Neuron (in vitro differentiated cells): ENCODE measurements around the gene ATP6V1B1.

Experiments used
- H2AFZ ChIP-seq: one replicate; pipeline ENCODE4 v1.6.1; 2013; ENCODE audit warnings: low read depth, mild to moderate bottlenecking, inconsistent platforms, low read length, moderate library complexity
- H3K27me3 ChIP-seq: one replicate; pipeline ENCODE4 v1.6.1; 2013; ENCODE audit warnings: low read length; ENCODE audit not compliant: insufficient read depth
- H3K36me3 ChIP-seq: one replicate; pipeline ENCODE4 v1.6.1; 2013; ENCODE audit warnings: low read length; ENCODE audit not compliant: insufficient read depth
- H3K4me1 ChIP-seq: one replicate; pipeline ENCODE4 v1.6.1; 2013; ENCODE audit warnings: low read length; ENCODE audit not compliant: insufficient read depth
- H3K4me3 ChIP-seq: 2 replicates; pipeline ENCODE4 v1.5.1; 2013; ENCODE audit warnings: mild to moderate bottlenecking, low read length, moderate library complexity
- H3K9me3 ChIP-seq: one replicate; pipeline ENCODE4 v1.6.1; 2013; ENCODE audit warnings: low read length

The ATP6V1B1 gene

DNA sequence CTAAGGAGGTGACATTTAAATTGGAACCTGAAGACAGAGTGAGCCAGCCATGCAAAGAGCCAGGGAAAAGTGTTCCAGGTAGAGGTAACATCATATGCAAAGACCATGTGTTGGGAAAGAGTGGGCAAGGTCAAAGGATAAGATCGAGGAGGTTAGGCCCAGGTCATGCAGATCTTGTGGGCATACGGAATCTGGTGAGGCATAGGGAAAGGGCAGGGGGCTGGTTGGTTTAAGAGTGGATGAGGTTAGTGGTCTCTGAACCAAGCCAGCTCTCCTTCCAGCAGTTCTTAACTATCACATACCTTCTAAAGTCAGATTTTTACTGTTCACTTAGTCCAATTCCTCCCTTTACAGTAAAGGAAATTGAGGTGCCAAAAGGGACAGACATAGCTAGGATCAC lies 45.7 kb downstream of the ATP6V1B1 start:
- Histone ChIP-seq H3K36me3 (peaks cover 9% of the 10 kb centered on the region), H3K27me3 (no peaks in the 10 kb centered on the region), H3K9me3 (no peaks in the 10 kb centered on the region)

DNA sequence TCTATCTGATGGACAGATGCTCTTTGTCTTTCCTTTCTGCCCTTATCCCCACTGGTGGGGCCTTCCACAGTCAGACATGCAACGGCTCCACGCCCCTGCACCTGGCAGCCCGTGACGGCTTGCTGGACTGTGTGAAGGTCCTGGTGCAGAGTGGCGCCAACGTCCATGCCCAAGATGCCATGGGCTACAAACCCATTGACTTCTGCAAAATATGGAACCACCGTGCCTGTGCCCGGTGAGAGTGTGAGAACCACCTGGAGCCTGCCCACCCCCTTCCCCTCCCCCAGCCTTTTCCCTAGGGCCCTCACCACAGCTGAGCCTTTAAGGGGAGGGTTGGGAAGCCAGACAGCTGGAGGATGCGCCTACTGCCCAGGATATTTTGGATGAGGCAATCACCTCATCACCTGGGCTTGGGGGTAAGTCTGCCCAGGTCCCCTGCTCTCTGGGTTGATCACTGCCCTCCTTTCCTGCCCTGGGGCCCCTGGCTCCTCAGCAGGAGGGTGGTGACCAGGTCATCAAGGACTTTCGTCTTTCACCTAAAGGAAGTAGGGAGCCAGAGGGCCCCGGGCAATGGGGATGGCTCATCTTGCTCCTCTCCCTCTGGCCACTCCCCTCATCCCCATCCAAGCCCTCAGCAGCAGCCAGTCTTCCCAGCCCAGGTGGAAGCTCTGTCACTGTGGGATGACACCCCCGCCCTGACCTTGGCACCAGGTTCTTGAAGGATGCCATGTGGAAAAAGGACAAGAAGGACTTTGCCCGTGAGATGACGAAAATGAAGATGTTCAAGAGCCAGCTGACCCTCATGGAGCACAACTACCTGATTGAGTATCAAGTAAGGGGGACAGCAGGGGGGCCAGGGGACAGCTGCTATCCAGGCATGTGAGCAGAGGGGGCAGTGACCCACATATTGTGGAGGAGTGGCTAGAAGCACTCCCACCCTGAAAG lies 46.4 kb downstream of the ATP6V1B1 start:
- no peaks in the 10 kb centered on the region for H3K27me3 ChIP-seq
- H3K36me3 ChIP-seq: peaks cover 14% of the 10 kb centered on the region
- H3K4me3 ChIP-seq: no peak overlapping the region
- no peak overlapping the region for H2AFZ ChIP-seq
- peaks cover 5% of the 10 kb centered on the region for H3K4me1 ChIP-seq
- no peaks in the 10 kb centered on the region for H3K9me3 ChIP-seq

More for the DNA sequence above, 45.7 kb downstream of the ATP6V1B1 start:
- no peak overlapping the region for H2AFZ ChIP-seq
- H3K4me1 ChIP-seq: peaks cover 8% of the 10 kb centered on the region
- no peak overlapping the region for H3K4me3 ChIP-seq

DNA sequence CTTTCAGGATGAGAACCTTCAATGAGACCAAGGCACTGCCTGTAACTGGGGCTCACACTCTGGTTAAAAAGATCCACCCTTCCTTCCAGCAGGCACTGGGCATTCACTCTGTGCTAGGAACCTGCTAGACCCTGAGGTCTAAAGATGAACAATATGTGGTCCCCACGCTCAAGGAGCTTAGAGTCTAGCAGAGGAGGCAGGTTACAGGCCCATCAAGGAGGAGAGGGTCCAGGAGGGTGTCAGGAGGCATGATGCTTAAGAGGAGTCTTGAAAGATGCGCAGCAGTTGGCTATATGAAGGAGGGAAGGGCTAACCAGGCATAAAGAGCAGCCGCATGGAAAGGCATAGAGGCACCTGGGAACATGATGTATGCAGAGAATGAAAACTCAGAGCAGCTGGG lies 47.3 kb downstream of the ATP6V1B1 start:
- H3K4me3 ChIP-seq: no peak overlapping the region
- peaks cover 22% of the 10 kb centered on the region for H3K36me3 ChIP-seq
- no peaks in the 10 kb centered on the region for H3K9me3 ChIP-seq
- no peak overlapping the region for H2AFZ ChIP-seq
- H3K27me3 ChIP-seq: no peaks in the 10 kb centered on the region
- peaks cover under 1% of the 10 kb centered on the region for H3K4me1 ChIP-seq

DNA sequence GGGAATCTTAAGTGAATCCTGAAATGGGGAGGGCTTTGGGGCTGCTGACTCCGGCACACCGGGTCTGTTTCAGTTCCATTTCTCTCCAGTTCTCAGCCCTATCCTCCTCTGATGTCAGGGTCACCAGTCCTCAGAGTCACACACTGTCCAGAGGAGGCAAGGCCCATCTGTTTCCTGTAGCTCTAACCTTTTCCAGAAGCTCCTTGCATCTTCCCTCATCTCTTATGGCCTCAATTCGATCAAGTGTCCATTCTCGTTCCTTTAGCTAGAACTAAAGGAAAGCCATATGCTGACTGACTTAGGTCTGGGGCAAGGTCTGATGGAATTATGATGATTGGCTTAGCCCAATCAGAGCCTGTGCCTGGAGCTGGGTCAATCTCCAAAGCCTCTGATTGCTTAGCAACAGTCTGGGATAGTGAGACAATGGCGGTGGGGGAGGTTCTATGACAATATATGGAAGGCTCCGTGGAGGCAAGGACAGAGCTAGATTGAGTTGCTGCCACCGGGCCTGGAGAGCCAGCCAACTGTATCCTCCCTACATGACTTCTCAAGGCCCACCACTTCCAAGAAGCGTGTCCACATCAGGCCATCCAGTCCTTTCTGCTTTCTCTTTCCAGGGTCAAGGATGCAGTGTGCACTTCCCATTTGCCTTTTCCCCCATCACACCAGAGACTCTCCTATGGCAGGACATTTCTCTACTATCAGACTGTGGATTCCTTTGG lies 48.0 kb downstream of the ATP6V1B1 start:
- Histone ChIP-seq H3K27me3 (no peaks in the 10 kb centered on the region), H3K9me3 (no peaks in the 10 kb centered on the region), H3K4me3 (no peak overlapping the region), H3K36me3 (peaks cover 29% of the 10 kb centered on the region), H2AFZ (no peak overlapping the region), H3K4me1 (no peaks in the 10 kb centered on the region)

DNA sequence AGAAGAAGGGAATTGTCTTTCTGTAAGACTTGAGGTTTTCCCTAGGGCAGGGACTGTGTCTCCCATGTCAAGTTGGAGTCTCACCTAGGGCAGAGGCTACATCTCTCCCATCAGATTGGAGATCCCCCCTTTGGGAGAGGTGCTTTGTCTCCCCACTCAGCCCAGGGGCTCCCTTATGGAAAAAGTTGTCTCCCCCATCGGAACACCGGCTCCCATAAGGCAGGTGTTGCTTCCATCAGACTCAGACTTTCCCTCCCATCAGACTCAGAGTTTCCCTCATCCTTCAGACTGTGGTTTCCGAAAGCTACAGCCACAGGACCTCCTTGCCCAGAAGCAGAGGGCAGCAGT lies 48.5 kb downstream of the ATP6V1B1 start:
- no peaks in the 10 kb centered on the region for H3K27me3 ChIP-seq

DNA sequence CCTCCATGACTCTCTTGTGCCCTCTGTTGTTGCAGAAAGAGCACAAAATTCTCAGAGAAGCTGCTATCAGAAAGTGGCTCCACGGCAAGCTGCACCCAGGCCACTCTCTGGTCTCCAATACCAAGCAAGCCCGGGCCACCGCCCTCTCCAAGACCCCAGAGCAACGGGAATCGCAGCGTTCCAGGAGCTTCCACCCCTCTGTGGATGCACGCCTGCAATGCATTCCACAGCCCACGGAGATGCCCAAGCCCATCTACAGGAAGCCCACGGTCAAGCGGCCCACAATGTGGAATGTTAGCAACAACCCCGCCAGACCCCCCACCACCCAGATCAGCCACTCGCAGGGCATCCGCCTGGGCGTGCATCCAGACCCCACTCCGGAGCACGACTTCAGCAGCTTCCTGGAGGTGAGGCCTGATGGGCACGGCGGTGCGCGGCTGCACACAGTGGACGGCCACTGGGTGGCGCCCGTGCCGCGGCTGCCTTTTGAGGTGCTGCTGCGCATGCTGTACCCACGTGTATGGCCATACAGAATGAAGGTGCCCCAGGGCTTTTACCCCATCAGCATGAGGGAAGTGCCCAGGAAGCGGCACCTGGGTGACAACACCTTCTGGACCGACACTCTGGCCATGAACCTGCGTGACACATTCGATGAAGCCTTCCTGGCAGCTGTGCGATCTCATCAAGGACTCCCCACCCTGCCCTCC lies 49.0 kb downstream of the ATP6V1B1 start:
- Histone ChIP-seq H3K4me3 (no peak overlapping the region), H3K27me3 (no peaks in the 10 kb centered on the region), H2AFZ (no peak overlapping the region), H3K4me1 (no peaks in the 10 kb centered on the region), H3K36me3 (peaks cover 40% of the 10 kb centered on the region), H3K9me3 (no peaks in the 10 kb centered on the region)

More for the DNA sequence above, 48.5 kb downstream of the ATP6V1B1 start:
- Histone ChIP-seq H3K4me1 (no peaks in the 10 kb centered on the region), H3K9me3 (no peaks in the 10 kb centered on the region), H2AFZ (no peak overlapping the region), H3K4me3 (no peak overlapping the region), H3K36me3 (peaks cover 35% of the 10 kb centered on the region)

DNA sequence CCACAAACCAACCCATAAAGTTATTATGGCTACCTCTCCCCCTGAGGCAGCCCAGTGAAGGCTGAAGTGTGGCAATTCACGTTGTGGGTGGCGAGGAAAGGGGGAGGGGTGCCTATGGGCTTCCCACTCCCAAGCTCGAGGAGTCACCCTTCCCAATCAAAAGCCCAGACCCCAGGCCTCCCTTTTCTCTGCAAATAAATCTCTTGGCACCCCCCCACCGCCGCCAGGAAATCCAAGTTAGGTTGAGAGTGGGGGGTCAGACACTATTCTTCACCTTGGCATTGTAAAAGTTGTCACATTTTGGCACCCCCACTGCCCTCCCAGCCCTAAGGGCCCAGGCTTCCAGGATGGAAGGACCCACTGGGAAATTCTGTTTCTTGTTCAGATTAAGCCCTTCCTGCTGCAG lies 49.6 kb downstream of the ATP6V1B1 start:
- Histone ChIP-seq H3K36me3 (peaks cover 44% of the 10 kb centered on the region), H3K27me3 (no peaks in the 10 kb centered on the region), H3K4me1 (no peaks in the 10 kb centered on the region), H2AFZ (no peak overlapping the region), H3K9me3 (no peaks in the 10 kb centered on the region), H3K4me3 (no peak overlapping the region)

DNA sequence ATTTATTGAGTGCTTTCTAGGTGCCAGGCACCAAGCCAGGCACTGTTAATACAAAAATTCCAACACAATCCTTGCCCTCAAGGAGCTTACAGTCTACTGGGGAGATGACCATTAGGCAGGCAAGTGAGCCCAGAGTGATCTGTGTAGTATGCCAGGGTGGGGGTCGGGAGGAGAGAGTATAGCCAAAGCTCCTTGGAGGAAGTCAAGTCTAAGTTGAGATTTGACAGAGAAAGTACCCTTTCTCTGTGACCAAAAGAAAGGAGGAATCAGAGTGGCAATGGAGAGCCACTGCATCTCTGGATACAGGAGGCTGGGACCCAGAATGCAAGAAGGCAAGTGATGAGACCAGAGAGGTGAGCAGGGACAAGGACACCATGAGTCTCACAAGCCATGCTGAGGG lies 50.3 kb downstream of the ATP6V1B1 start:
- Histone ChIP-seq H2AFZ (no peak overlapping the region), H3K4me3 (no peak overlapping the region), H3K36me3 (peaks cover 47% of the 10 kb centered on the region), H3K27me3 (no peaks in the 10 kb centered on the region), H3K4me1 (no peaks in the 10 kb centered on the region), H3K9me3 (no peaks in the 10 kb centered on the region)

DNA sequence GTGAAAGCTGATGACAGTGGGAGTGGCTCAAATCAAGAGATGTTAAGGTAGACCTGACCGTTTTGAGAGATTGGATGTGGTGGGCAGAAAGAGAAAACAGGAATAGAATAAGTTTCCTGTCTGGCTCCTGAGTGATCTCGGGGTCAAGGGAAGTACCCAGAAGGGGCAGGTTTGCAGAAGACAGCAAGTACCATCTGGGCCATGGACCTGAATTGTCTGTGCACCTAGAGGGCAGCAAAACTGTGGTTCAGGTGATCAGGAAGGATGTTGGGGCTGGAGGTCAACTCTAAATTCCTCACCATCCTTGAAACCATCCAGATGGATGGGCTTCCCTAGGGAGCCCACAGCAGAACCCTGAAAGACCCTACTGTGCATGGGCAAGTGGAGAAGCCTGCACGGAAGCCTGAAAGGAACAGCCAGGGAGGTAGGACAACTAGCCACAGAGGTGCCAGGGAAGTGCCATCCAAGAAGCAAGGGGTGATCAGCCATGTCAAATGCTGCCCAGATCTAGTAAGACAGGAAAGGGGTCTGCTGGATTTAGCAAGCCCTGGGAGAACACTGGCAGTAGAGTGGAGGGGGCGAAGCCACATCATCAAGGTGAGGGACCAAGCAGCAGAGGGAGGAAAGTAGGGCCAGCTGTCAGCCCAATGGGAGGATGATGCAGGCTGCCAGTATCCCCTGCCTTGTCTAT lies 50.9 kb downstream of the ATP6V1B1 start:
- no peaks in the 10 kb centered on the region for H3K9me3 ChIP-seq
- peaks cover 51% of the 10 kb centered on the region for H3K36me3 ChIP-seq
- H3K4me3 ChIP-seq: no peak overlapping the region
- H3K27me3 ChIP-seq: no peaks in the 10 kb centered on the region
- no peak overlapping the region for H2AFZ ChIP-seq
- H3K4me1 ChIP-seq: no peaks in the 10 kb centered on the region

DNA sequence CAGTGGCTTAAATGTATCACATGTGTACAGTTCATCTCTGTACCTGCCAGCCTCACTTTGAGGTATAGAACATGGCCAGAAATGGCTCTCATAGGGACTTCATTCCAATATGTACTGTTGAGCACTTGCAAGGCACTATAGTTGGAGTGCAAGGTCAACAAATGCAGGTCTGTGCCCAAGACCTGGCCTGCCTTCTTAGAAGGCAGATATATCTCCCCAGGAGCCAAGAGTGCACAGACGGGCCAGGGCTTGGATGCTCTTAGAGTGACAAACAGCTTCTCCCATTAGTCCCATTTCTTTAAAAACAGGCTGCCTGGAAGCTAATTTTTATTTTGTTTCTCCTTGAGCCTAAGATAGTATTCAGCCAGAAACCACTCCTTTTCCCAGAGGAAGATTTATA lies 51.7 kb downstream of the ATP6V1B1 start:
- H2AFZ ChIP-seq: no peak overlapping the region
- H3K4me3 ChIP-seq: no peak overlapping the region

DNA sequence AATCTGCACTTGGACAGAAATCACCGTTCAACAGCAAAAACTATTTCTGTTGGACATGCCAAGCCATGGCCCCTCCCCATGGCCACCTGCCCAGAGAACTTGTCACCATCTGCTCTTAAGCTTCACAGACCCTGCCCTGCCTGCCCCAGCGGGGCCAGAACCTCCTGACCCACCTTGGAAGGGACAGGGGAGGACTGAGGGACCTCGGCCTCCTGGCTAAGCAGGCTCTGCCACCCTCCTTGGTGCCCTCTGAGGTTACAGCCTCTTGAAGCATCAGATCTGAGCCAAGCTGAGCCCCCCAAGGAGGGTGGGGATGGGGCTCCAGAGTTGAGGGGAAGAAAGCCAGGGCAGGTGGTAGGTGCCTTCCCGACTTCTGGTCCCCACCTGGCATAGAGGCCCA lies 52.5 kb downstream of the ATP6V1B1 start:
- peaks cover 55% of the 10 kb centered on the region for H3K36me3 ChIP-seq
- H3K4me3 ChIP-seq: no peak overlapping the region
- H3K4me1 ChIP-seq: peaks cover 3% of the 10 kb centered on the region
- H2AFZ ChIP-seq: no peak overlapping the region
- H3K27me3 ChIP-seq: no peaks in the 10 kb centered on the region
- H3K9me3 ChIP-seq: no peaks in the 10 kb centered on the region

More for the DNA sequence above, 51.7 kb downstream of the ATP6V1B1 start:
- H3K9me3 ChIP-seq: no peaks in the 10 kb centered on the region
- H3K27me3 ChIP-seq: no peaks in the 10 kb centered on the region
- H3K36me3 ChIP-seq: peaks cover 55% of the 10 kb centered on the region
- H3K4me1 ChIP-seq: no peaks in the 10 kb centered on the region

DNA sequence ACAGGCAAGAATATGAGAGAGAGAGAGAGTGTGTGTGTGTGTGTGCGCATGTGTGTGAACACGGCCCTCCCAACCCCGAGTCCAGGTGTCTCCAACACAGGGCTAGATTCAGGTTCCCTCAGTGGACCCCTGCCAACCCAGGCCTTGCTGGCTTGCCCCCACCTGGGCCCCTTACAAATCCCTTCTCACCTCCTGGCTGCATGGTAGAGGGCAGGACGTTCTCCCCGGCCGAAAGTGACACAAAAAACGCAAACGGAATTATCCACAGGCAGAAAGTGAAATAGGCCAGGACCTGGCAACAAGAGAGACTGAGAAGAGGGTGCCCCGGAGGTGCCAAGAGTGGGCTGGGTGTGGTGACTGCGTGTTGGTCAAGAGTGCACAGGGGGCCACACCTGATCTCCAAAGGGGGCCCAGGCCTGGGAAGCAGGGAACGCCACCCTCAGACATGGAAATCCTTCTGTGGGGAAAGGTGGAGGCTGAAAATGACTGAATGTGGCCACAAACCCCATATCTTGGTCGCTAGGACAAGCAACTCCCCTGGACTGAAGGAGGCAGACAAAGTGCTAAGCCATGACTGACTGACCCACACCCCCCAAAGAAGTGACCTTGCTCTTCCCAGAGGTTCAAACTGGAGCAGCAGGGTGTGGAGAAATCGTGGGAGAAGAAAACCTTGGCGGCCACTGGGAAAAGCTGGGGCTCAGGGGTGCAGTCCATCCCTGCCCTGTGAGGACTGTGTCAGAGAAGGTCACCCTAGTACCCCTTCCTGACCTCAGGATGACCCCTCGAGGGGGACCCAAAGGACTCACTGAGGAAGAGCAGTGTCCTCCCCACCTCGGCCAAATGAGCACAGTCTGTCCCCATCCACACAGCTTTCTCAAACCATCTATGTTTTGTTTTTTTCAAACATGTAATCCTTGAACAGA lies 53.3 kb downstream of the ATP6V1B1 start:
- no peaks in the 10 kb centered on the region for H3K9me3 ChIP-seq
- no peaks in the 10 kb centered on the region for H3K27me3 ChIP-seq
- peaks cover 12% of the 10 kb centered on the region for H3K4me1 ChIP-seq
- H2AFZ ChIP-seq: no peak overlapping the region
- H3K4me3 ChIP-seq: no peak overlapping the region
- H3K36me3 ChIP-seq: peaks cover 55% of the 10 kb centered on the region
